IPS-11a (cell line): Measurements from ENCODE around the gene ADCY1.
"Not testable (repeated sequence)": the region's sequence is repeated elsewhere in the genome, so short reads cannot be mapped to it uniquely, and the experiment has no call there.

Experiments
- H3K4me3 ChIP-seq: one replicate; pipeline ENCODE4 v1.5.1; 2013; ENCODE audit warnings: low read depth, low read length, control low read depth

Gene ADCY1

DNA sequence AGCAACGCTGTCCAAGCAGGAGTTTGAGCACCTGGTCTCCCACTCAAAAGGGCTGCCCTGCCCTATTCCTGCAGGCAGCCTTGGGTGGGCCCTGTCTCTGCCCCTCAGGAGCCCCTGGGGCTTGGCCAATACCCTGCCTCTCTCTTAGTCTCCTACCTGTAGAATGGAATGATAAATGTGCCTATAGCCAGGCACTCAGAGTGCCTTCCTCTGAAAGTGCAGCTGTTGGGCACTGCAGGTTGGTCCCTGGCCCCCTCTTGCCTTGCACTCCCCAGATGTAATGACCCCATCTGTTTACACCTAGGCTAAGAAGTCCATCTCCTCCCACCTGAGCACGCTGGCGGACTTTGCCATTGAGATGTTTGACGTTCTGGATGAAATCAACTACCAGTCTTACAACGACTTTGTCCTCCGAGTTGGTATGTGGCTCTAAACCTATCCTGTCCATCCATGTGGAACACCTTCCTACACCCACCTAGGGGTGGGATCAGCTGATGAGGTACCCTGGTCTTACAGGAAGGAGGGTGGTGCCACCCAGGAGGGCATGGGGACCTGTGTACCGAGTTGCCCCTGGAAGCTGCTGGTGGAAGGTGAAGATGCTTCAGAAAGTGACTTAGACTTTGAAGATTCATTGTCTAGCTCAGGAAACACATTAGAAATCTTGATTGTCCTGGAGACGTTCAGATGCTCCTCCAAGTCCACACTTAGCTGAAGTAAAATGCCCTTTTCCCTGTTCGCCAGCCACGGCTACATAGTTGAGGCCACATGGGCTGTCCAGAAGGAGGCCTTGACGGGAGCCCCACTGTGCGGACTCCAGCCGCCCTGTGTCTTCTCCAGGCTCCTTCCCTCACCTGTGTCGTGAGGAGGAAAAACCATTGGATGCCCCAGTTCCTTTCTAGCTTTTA lies 134.1 kb downstream of the ADCY1 start:
- no peak overlapping the region for H3K4me3 ChIP-seq

DNA sequence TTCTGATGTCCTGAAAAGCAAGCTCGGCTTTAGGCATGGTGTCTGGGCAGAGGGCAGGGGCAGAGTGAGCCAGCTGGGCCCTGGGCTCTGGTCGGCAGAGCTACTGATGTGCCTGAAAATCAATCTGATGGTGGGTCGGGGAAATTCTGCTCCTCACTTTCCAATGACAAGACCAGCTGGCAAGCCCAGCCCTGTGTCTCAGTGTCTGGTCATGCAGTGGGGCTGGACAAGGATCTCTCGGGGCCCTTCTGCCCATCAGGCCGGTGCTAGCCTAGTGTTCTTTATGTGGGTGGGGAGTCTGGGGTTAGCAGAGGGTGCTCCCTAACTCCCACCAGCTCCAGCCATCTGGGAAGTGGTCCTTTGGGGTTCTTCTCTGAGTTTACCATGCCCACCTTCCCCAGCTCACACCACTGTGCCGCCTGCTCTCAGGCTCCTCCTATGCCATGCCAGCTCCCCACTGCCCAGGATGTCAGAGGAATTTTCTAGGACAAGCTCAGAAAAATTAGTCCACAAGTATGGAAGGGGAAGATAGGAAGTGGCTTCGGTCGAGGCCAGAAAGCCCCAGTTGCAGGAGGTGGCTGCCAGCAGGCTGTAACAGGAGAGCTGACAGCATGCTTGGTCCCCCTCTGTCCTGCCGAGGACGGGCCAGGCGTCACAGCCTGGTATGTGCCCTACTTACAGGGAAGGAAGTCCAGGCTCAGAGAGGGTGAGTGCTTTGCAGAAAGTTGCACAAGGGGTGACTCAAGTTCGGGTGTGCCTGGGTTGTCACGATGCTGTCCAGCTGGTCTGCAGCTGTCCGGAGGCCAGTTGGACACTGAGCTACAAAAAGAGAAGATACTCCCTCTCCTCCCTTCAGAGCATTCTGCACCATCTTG lies 135.2 kb downstream of the ADCY1 start:
- H3K4me3 ChIP-seq: no peak overlapping the region

DNA sequence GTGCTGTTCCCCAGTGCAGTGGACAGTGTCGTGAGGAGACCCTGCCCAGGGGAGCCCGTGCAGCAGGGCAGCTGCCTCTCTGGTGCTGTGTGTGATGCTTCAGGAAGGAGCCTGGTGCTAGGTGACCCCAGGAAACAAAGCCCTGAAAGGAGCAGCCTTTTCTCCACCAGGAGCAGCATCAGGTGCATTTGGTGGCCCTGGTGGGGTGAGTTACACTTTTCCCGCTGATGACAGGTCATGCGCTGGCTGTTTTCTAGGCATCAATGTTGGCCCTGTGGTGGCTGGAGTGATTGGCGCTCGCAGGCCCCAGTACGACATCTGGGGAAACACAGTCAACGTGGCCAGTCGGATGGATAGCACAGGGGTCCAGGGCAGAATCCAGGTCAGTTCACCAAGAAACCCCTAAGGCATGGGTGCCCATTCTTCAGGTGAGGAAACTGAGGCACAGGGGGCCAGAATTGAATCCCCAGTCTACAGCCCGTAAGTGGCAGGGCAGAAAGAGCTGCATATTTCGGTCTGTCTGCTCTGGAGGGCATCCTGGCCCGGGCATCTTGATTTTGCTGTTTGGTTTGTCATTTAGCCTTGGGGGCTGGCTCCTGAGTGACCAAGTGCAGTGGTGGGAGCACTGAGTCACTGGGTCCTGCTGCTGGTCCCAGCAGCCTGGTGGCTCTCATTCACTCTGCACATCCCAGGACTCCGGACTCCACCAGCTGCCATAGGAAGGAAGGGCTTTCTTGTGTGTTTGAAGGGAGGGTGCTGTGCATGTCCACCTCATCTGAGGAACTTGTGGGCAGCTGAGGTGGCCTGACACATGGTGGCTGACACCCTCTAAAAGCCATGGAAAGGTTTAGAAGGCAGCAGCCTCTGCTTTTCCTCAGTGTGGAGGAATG lies 136.3 kb downstream of the ADCY1 start:
- no peak overlapping the region for H3K4me3 ChIP-seq

DNA sequence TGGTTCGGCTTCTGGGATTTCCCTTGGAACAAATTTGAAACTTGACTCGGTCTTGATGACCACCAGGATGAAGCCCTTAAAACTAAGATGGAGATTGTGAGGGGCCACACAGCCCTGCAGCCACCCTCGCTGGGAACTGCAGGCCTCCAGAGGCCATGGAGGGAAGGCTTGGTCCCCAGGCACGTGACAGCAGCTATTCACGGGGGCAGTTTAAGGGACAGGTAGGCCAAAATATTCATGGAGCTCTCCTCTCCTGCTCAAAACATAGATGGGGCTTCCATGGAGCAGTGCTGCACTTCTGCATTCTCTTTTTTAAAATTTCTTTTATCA lies 137.0 kb downstream of the ADCY1 start:
- H3K4me3 ChIP-seq: no peak overlapping the region

DNA sequence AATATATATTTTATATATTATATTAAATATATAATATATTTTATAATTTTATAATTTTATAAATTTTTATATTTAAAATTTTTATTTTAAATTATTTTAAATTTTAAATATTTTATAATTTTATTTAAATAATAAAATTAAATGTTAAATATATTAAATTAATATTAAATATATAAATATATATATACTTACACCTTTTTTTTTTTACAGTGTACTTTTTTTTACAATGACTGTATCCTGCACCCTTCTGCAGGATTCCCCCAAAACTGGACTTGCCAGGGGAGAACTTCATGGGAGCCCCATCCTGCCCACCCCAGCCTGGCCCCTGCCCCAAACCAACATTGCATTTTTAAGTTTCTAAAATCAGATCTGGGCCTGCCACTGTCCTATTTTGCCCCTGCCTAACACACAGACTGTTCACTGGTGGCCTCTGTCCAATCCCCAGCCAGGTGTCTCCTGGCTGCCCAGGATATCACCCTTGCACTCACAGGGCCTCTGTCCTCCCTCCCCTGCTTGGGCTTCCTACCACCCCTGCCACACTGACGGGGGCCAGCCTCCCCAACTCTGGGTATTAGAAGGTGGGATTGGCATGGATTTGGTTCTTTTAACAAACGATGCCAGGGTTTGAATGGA lies 138.0 kb downstream of the ADCY1 start:
- no peak overlapping the region for H3K4me3 ChIP-seq

DNA sequence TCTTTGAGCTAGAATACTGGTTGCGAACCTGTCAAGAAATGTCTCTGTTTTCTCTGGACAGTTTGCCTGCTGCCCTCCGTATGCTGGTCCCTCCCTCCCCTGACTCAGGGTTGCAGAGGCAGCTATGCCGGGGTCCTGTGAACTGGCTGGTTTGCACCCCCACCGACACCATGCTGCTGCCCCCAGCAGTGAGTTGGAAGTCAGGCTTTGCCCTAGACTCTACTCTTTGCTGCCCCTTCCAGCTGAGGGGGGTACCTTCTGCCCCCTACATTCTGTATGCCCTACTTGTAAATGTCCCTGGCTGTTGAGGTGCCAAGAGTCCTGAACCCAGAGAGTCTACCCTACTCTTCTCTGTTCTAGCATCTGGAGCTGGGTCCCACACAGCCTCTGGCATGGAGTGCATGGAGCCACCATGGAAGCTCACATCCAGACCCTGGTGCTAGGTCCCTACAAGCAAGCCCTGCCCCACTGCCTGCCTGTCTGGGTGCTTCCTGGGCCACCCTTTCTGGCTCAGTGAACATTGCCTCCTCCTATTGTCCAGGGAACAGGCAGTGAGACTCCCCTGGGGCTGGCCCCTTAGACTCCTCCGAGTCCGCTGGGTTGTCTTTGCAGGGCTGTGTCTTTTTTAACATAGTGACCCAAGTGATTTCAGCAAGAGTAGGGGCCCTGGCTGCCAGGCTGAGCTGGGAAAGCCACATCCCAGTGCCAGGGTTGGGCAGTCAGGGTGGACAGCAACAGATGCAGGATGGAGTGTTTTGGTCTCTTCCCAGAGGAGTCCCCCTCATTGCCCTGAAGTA lies 138.9 kb downstream of the ADCY1 start:
- no peak overlapping the region for H3K4me3 ChIP-seq

DNA sequence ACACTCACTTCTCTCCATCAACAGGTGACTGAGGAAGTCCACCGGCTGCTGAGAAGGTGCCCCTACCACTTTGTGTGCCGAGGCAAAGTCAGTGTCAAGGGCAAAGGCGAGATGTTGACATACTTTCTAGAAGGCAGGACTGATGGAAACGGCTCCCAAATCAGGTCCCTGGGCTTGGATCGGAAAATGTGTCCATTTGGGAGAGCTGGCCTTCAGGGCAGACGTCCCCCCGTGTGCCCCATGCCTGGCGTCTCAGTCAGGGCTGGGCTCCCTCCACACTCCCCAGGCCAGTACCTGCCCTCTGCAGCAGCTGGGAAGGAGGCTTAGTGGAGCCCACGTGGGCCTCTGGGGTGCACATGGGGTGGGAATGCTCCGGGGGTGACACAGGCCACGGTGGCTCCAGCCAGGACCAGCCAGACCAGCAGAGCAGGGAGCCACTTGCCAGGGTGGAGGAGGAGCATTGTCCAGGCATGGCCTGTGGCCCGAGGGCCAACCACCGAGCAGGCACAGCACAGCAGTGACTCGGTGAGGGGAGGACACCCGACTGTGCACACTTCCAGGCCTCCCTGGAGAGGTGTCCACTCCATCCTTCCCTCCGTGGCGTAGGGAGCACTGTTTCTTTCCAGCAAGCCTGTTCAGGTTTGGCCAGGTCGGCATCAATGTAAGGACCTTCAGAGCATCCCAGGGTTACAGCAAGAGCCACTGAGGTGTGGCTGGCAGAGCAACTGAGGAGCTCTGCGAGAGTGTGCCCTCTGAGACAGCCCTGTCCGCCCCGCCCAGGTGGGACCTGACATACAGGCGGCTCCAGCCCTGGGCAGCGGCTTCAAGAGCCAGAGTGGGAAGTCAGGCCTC lies 139.7 kb downstream of the ADCY1 start:
- no peak overlapping the region for H3K4me3 ChIP-seq

DNA sequence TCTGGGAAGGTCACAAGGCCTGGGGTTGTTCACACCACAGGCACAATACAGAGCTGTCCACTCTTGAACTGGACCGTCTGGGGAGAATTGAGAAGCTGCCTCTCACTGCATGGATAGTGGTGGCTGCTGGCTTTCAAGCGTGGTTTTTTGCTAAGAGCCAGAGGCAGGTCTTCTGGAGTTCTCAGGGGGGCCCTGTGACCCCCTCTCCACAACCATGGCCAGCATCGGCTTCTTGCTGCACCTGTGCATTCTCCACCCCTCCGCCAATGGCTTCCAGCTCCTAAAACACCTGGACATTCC lies 140.3 kb downstream of the ADCY1 start:
- H3K4me3 ChIP-seq: no peak overlapping the region

DNA sequence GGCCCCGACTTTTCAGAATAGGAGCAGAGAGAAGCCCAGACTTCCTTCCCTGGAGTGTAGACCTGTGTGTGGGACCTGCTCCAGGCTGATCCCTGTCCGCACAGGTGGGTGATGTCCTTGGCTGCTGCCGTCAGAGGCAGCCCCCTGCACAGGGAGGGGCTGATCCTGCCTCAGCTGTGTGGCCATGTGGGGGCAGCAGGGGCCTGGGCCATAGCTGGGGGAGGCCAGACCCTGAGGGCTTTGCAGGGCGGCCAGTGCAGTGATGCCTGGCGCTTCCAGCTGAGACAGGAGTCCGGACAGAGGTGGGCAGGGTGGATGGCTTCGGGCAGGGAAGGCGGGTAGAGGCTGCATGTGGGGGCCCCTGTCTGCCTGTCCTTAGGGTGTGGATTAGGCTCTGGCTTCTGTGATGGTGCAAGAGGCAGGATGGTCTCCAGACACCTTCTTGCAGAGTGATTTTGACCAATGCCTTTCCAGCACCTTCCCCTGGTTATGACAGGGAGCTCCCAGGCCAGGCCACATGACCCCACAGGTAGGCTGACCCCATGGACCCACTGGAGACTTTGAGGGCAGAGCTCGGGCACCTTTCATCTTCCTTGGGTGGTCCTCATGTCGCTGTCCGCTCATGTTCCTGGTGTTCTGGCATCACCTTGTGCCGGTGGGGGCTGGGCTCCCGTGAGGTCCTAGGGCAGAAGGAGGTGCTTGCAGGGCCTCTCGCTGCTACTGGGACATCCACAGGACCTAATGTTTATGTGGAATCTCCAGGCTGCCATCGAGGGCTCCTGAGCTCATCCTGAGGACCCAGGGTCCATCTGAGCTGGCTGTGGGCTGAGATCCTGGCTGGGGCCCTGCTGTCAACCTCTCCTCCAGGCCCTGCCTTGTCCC lies 141.5 kb downstream of the ADCY1 start:
- no peak overlapping the region for H3K4me3 ChIP-seq

DNA sequence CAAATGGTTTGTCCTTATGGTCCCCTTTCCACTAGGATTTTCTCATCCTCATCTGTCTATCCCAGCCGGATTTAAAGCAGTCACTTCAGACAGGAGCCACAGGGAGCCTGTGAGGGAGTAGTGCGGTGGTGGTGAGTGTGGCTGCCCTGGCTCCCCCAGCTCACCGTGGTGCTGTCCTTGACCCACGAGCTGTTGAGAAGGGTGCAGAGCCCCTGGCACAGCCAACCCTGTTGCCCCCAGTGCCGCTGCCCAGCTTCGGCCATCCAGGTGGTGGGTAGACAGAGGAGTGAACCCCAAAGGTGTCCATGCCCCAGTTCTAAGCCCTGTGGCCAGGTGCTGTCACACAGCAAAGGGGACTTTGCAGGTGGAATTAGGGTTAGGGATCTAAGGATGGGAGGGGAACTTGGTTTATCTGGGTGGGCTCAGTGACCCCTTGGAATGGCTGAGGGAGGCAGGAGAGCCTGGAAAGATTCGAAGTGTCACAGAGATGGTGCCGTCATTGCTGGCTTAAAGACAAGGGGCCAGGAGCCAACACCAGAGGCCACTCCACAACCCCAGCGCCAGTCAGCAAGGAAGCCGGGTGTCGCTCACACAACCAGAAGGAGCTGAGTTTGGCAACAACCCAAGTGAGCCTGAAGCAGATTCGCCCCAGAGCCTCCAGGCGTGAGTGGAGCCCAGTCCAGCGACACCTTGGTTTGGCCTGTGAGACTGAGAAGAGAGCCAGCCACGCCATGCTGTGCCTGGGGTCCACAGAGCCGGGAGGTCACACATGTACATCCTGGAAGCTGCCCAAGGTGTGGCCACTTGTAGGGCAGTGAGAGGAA lies 142.4 kb downstream of the ADCY1 start:
- no peak overlapping the region for H3K4me3 ChIP-seq

DNA sequence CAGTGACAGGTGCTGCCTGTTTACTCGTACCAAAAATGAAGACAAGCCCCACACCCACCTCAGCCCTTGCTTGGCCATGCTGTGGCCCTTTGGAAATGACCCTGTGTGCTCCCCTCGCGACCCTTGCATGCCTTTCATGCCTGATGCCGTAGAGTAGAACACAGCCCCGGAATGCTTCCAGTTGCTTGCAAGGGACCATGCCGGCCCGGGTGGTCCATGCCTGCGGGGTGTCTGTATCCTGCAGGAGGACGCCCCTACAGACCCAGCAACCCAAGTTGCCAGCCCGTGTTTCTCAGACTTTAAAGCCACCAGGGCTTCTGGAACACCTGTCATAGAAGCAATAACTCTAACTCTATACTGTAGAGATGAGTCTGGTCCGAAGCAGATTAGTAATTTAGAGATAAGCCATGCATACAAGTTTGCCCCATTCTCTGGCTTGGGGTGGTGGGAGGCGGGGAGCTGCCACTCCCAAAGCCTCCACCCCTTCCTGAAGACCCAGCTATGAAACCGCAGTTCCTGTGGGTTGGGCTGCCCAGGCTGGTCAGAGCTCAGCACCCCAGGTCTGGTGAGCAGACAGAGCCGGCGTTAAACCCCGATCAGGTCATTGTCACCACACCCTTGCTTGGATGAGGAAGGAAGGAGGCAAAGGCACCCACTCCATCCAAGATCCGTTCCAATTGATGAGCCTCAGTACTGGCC lies 143.5 kb downstream of the ADCY1 start:
- no peak overlapping the region for H3K4me3 ChIP-seq

DNA sequence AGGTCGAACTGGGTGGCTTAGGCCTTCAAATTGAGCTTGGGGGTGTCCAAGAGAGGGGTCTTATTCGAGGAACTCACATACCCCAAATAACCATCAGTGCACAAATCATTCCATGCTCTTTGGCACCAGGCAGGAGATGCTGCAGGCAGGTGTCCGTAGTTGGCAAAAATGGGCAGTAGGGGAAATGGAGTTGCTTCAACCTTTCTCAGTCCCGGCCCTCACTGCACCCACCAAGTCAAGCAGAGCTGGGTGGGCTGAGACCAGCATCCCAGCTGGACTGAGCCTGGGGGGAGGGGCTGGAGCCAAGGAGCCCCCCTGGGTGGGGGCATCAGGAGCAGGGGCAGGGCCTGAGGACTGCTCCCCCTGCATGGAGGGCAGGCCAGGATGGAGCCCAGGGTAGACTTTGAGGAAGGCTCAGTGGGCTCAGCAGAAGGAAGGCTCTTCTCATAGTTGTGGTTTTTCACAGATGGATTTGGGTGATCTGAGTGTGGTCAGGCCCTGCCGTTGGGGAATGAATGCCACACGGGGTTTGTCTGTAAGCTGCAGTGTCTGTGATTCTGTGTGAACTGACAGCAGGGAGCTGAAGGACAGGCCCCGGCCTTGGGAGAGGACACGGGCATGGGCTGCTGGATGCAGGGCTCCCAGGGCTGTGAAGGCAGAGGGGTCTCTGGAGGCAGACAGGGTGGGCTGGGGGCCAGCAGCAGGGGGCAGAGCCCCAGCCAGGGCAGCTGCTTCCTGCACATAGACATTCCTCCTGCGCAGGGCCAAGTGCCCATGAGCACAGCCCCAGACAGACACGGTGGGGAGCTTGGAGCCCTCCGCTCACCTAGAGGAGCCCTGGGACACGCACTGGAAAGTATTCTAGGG lies 144.5 kb downstream of the ADCY1 start:
- no peak overlapping the region for H3K4me3 ChIP-seq

DNA sequence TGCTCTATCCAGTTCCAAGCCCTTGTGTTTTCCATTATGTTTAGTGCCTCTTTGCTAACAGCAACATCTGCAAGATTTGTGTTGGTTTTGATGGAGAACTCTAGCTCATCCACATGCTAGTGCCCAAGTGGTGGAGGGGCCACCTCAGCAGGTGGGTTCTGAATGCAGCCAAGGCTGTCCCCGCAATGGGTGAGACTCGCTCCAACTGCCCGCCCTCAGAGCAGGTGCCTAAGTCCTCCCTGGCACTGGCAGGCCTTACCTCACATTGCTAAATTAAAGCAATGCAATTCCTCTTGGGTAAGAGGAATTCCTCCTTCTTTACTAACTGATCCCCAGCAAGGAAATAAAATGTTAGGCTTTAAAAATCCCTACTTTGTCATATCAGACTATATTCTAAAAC lies 146.8 kb downstream of the ADCY1 start:
- no peak overlapping the region for H3K4me3 ChIP-seq

DNA sequence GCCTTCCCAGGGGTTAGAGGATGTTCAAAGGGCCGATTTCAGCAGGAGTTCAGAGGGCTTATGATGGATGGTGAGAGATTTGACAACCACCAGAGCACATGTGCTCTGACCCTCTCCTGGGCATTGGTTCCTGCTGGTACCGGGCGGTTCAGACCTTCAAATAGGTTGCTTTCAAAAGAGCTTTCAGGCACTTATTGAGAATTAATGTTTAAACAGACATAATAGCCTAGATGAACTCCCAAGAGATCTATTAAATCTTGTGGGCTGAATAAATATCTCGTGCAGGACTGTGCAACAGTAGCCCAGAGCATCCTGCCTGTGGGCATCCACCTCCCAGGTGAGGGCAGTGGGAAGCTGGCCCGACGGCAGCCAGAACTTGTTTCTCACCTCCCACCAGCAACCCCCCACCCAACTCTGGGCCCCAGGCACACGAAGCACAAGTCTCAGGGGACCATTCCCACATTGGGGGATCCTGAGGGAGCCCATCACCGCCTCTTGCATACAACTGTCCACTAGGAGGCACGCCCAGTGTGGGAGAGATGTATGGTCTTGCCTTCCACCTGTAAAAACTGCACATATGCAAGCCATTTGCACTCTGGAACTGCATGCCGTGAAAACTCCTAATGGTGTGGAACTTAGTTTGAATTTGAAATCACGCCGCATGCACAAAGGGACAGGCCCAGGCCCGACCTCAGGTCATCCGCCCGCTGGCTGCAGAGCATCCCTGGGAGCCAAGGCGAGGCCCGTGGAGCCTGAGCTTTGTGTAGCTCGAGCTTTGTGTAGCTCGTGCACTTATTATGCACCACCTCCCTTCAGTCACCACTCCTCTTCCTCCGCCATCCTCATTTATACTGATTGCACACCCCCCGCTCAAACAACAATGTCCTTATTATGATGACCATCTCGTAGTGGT lies 147.8 kb downstream of the ADCY1 start:
- no peak overlapping the region for H3K4me3 ChIP-seq

DNA sequence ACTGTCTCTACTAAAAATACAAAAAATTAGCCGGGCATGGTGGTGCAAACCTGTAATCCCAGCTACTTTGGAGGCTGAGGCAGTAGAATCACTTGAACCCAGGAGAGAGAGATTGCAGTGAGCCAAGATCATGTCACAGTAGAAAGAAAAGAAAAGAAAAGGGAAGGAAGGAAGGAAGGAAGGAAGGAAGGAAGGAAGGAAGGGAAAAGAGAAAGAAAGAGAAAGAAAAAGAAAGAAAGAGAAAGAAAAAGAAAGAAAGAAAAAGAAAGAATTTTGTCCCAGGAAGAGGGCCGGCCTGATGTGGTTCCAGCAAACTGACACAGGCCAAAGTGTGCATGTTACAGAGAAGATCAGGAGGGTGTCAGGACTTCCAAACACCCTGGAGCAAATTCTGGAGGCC lies 151.1 kb downstream of the ADCY1 start:
- H3K4me3 ChIP-seq: not testable (repeated sequence)
